ENCODE data around the gene HNRNPL. TPM values are rescaled to one million over a fixed set of nuclear protein-coding genes. Genes with fewer than 3 reads are reported as not detected.

The HNRNPL gene
- total and polyA plus RNA-seq, 9 of the 15 experiments (the other 6 are each of a cell fraction or from before 2014, with no cell fraction given) = 39.5 to 610 (median 299) TPM

DNA sequence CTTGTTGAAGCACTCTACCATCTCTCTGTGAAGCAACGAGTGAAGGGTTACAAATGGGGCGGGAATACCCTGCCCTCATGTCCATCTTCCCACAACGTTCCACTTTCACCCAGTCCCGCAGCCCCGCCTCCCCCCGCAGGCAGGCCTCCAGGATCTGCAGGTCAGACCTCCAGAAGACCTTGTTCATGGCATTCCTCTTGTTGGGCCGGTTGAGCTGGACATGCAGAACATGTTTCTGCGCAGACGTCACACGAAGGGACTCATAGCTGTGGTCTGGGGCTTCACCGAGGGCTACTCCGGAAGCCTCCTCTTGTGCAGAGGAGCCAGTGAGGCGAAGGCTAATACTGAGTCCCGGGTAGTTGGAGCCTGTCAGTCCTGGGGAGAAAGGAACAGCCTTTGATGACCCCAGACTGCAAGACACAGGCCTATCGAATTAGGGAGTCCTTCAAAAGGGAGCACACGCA lies 18.6 kb downstream of the HNRNPL start (continued):
- TF ChIP-seq CBX2 (IDR thresholded peaks at IDR 0.05; ENCODE audit: insufficient read depth, low read length, poor library complexity, severe bottlenecking) (no peak), KDM1A (IDR thresholded peaks at IDR 0.05) (peak in 1 of 2 experiments; percentile 58; a peak in 2 of 4 replicates), PML (IDR thresholded peaks at IDR 0.05; ENCODE audit: low read length) (no peak), ZC3H4 (CRISPR knock-in tag; IDR thresholded peaks at IDR 0.05; ENCODE audit: borderline replicate concordance) (no peak), KLF6 (CRISPR knock-in tag; IDR thresholded peaks at IDR 0.05; ENCODE audit: borderline replicate concordance) (no peak), ZFP30 (CRISPR knock-in tag; IDR thresholded peaks at IDR 0.05; ENCODE audit: borderline replicate concordance) (no peak)
- TF ChIP-seq, protein P1, sequence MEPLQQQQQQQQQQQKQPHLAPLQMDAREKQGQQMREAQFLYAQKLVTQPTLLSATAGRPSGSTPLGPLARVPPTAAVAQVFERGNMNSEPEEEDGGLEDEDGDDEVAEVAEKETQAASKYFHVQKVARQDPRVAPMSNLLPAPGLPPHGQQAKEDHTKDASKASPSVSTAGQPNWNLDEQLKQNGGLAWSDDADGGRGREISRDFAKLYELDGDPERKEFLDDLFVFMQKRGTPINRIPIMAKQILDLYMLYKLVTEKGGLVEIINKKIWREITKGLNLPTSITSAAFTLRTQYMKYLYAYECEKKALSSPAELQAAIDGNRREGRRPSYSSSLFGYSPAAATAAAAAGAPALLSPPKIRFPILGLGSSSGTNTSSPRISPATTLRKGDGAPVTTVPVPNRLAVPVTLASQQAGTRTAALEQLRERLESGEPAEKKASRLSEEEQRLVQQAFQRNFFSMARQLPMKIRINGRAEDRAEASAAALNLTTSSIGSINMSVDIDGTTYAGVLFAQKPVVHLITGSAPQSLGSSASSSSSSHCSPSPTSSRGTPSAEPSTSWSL (CRISPR knock-in tag; IDR thresholded peaks at IDR 0.05; ENCODE audit: borderline replicate concordance) = no peak
- TF ChIP-seq, protein P2, sequence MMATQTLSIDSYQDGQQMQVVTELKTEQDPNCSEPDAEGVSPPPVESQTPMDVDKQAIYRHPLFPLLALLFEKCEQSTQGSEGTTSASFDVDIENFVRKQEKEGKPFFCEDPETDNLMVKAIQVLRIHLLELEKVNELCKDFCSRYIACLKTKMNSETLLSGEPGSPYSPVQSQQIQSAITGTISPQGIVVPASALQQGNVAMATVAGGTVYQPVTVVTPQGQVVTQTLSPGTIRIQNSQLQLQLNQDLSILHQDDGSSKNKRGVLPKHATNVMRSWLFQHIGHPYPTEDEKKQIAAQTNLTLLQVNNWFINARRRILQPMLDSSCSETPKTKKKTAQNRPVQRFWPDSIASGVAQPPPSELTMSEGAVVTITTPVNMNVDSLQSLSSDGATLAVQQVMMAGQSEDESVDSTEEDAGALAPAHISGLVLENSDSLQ (IDR thresholded peaks at IDR 0.05) = no peak
- TF ChIP-seq, protein P3, sequence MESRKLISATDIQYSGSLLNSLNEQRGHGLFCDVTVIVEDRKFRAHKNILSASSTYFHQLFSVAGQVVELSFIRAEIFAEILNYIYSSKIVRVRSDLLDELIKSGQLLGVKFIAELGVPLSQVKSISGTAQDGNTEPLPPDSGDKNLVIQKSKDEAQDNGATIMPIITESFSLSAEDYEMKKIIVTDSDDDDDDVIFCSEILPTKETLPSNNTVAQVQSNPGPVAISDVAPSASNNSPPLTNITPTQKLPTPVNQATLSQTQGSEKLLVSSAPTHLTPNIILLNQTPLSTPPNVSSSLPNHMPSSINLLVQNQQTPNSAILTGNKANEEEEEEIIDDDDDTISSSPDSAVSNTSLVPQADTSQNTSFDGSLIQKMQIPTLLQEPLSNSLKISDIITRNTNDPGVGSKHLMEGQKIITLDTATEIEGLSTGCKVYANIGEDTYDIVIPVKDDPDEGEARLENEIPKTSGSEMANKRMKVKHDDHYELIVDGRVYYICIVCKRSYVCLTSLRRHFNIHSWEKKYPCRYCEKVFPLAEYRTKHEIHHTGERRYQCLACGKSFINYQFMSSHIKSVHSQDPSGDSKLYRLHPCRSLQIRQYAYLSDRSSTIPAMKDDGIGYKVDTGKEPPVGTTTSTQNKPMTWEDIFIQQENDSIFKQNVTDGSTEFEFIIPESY (CRISPR knock-in tag; IDR thresholded peaks at IDR 0.05) = no peak
- TF ChIP-seq, protein P4, sequence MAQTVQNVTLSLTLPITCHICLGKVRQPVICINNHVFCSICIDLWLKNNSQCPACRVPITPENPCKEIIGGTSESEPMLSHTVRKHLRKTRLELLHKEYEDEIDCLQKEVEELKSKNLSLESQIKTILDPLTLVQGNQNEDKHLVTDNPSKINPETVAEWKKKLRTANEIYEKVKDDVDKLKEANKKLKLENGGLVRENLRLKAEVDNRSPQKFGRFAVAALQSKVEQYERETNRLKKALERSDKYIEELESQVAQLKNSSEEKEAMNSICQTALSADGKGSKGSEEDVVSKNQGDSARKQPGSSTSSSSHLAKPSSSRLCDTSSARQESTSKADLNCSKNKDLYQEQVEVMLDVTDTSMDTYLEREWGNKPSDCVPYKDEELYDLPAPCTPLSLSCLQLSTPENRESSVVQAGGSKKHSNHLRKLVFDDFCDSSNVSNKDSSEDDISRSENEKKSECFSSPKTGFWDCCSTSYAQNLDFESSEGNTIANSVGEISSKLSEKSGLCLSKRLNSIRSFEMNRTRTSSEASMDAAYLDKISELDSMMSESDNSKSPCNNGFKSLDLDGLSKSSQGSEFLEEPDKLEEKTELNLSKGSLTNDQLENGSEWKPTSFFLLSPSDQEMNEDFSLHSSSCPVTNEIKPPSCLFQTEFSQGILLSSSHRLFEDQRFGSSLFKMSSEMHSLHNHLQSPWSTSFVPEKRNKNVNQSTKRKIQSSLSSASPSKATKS (CRISPR knock-in tag; IDR thresholded peaks at IDR 0.05) = no peak
- TF ChIP-seq, protein P5, sequence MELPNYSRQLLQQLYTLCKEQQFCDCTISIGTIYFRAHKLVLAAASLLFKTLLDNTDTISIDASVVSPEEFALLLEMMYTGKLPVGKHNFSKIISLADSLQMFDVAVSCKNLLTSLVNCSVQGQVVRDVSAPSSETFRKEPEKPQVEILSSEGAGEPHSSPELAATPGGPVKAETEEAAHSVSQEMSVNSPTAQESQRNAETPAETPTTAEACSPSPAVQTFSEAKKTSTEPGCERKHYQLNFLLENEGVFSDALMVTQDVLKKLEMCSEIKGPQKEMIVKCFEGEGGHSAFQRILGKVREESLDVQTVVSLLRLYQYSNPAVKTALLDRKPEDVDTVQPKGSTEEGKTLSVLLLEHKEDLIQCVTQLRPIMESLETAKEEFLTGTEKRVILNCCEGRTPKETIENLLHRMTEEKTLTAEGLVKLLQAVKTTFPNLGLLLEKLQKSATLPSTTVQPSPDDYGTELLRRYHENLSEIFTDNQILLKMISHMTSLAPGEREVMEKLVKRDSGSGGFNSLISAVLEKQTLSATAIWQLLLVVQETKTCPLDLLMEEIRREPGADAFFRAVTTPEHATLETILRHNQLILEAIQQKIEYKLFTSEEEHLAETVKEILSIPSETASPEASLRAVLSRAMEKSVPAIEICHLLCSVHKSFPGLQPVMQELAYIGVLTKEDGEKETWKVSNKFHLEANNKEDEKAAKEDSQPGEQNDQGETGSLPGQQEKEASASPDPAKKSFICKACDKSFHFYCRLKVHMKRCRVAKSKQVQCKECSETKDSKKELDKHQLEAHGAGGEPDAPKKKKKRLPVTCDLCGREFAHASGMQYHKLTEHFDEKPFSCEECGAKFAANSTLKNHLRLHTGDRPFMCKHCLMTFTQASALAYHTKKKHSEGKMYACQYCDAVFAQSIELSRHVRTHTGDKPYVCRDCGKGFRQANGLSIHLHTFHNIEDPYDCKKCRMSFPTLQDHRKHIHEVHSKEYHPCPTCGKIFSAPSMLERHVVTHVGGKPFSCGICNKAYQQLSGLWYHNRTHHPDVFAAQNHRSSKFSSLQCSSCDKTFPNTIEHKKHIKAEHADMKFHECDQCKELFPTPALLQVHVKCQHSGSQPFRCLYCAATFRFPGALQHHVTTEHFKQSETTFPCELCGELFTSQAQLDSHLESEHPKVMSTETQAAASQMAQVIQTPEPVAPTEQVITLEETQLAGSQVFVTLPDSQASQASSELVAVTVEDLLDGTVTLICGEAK (IDR thresholded peaks at IDR 0.05) = no peak
- TF ChIP-seq, protein P5 (CRISPR knock-in tag; IDR thresholded peaks at IDR 0.05) = no peak
